GM23338 (cell line): ENCODE results near the gene CTNNAL1. TPM values are rescaled to one million over a fixed set of nuclear protein-coding genes. Genes with fewer than 3 reads are reported as not detected.

Source experiments
- ATAC-seq: fragments of 200-7000 bp; cut with Tn5 transposase; 3 replicates; pipeline ENCODE4 v1.9.1; 2020
- DNase-seq: peaks from one replicate; pipeline ENCODE4 v3.0.0-alpha.2; 2015; ENCODE audit warnings: low spot score
- H2AFZ ChIP-seq: fragments of 200-600 bp; sonication (generic); 2 replicates; pipeline ENCODE4 v1.8.0; 2016; ENCODE audit warnings: antibody characterized with exemption, mild to moderate bottlenecking, moderate library complexity
- H3F3A ChIP-seq: fragments of 200-600 bp; sonication (generic); replicated peaks from 2 replicates; pipeline ENCODE4 v1.8.0; 2017; ENCODE audit warnings: antibody characterized with exemption, mixed run types, low read depth
- H3K27ac ChIP-seq: fragments of 200-600 bp; sonication (generic); 2 replicates; pipeline ENCODE4 v1.6.1; 2016; ENCODE audit warnings: low read depth
- H3K27me3 ChIP-seq: fragments of 200-600 bp; sonication (generic); 2 replicates; pipeline ENCODE4 v1.8.0; 2016; ENCODE audit warnings: mild to moderate bottlenecking, mixed run types, moderate library complexity; ENCODE audit not compliant: insufficient read depth
- H3K36me3 ChIP-seq: fragments of 200-600 bp; sonication (generic); 2 replicates; pipeline ENCODE4 v1.8.0; 2016; ENCODE audit warnings: mild to moderate bottlenecking; ENCODE audit not compliant: insufficient read depth
- H3K4me1 ChIP-seq: fragments of 200-600 bp; sonication (generic); 2 replicates; pipeline ENCODE4 v1.8.0; 2016; ENCODE audit warnings: mild to moderate bottlenecking, moderate library complexity; ENCODE audit not compliant: insufficient read depth
- H3K4me2 ChIP-seq: fragments of 200-600 bp; sonication (generic); 2 replicates; pipeline ENCODE4 v1.7.1; 2017; ENCODE audit warnings: mixed run types
- H3K4me3 ChIP-seq: fragments of 200-600 bp; sonication (generic); 2 replicates; pipeline ENCODE4 v1.6.1; 2016; ENCODE audit warnings: mixed run types
- H3K79me2 ChIP-seq: fragments of 200-600 bp; sonication (generic); replicated peaks from 2 replicates; pipeline ENCODE4 v1.8.0; 2017; ENCODE audit warnings: mild to moderate bottlenecking; ENCODE audit not compliant: insufficient read depth
- H3K9me2 ChIP-seq: fragments of 200-600 bp; sonication (generic); 2 replicates; pipeline ENCODE4 v1.8.0; 2017; ENCODE audit not compliant: insufficient read depth
- H4K20me1 ChIP-seq: fragments of 200-600 bp; sonication (generic); replicated peaks from 2 replicates; pipeline ENCODE4 v1.8.0; 2017; ENCODE audit warnings: mild to moderate bottlenecking; ENCODE audit not compliant: insufficient read depth
- H3K27ac Mint-ChIP-seq: 2 replicates; pipeline ENCODE4 v1.8.0; 2020; ENCODE audit warnings: inconsistent platforms, mild to moderate bottlenecking, moderate library complexity, mixed read lengths
- H3K27me3 Mint-ChIP-seq: 3 replicates; pipeline ENCODE4 v1.8.0; 2022; ENCODE audit warnings: low read depth, mild to moderate bottlenecking, moderate library complexity, mixed read lengths, inconsistent platforms; ENCODE audit not compliant: insufficient read depth, poor library complexity
- H3K36me3 Mint-ChIP-seq: 3 replicates; pipeline ENCODE4 v1.8.0; 2021; ENCODE audit warnings: low read depth, mild to moderate bottlenecking, inconsistent platforms, moderate library complexity, mixed read lengths
- H3K4me1 Mint-ChIP-seq: 3 replicates; pipeline ENCODE4 v1.8.0; 2020; ENCODE audit warnings: mild to moderate bottlenecking, inconsistent platforms, mixed read lengths
- H3K4me3 Mint-ChIP-seq: 3 replicates; pipeline ENCODE4 v1.8.0; 2021; ENCODE audit warnings: moderate library complexity, mild to moderate bottlenecking, inconsistent platforms, mixed read lengths
- H3K9me3 Mint-ChIP-seq: 3 replicates; pipeline ENCODE4 v1.8.0; 2020; ENCODE audit warnings: moderate library complexity, mild to moderate bottlenecking, inconsistent platforms, mixed read lengths
- CREB1 ChIP-seq: fragments of 250-450 bp; sonication (Bioruptor Pico); IDR thresholded peaks from 2 replicates; pipeline ENCODE4 v1.5.0; 2020; ENCODE audit warnings: low read depth, mild to moderate bottlenecking, moderate library complexity
- CTCF ChIP-seq, 2 experiments: fragments of 200-600 bp in 1 of 2; sonication (generic) in 1 of 2; conservative IDR thresholded peaks; 2 replicates each; pipeline versions ENCODE4 v1.5.1 to v1.6.1; 2016 to 2017; ENCODE audit warnings: antibody characterized with exemption in 2 of 2, low read depth in 2 of 2, mild to moderate bottlenecking in 2 of 2, moderate library complexity in 1 of 2
- EZH2 ChIP-seq: fragments of 200-600 bp; sonication (generic); IDR thresholded peaks from one replicate; pipeline ENCODE4 v1.8.0; 2017; ENCODE audit warnings: antibody characterized with exemption, mild to moderate bottlenecking, low read depth; ENCODE audit not compliant: unreplicated experiment
- EZH2phosphoT487 ChIP-seq: fragments of 200-600 bp; sonication (generic); IDR thresholded peaks from one replicate; pipeline ENCODE4 v1.8.1; 2018; ENCODE audit warnings: antibody characterized with exemption; ENCODE audit not compliant: unreplicated experiment
- JUNB ChIP-seq: IDR thresholded peaks from one replicate; pipeline ENCODE4 v1.6.1; 2016; ENCODE audit warnings: antibody characterized with exemption; ENCODE audit not compliant: unreplicated experiment
- NANOG ChIP-seq: IDR thresholded peaks from 2 replicates; pipeline ENCODE4 v1.6.1; 2016; ENCODE audit warnings: antibody characterized with exemption, borderline replicate concordance
- POLR2AphosphoS5 ChIP-seq: IDR thresholded peaks from 2 replicates; pipeline ENCODE4 v1.6.1; 2016; ENCODE audit warnings: antibody characterized with exemption, low read depth
- STAT1 ChIP-seq: IDR thresholded peaks from one replicate; pipeline ENCODE4 v1.6.1; 2016; ENCODE audit warnings: antibody characterized with exemption; ENCODE audit not compliant: unreplicated experiment
- ZNF114 ChIP-seq: fragments of 250-450 bp; sonication (Bioruptor Pico); IDR thresholded peaks from 2 replicates; pipeline ENCODE4 v1.5.0; 2020; ENCODE audit warnings: mild to moderate bottlenecking, moderate library complexity
- ZNF331 ChIP-seq: fragments of 250-450 bp; sonication (Bioruptor Pico); IDR thresholded peaks from 2 replicates; pipeline ENCODE4 v1.5.0; 2020; ENCODE audit warnings: low read depth, mild to moderate bottlenecking, moderate library complexity
- ZNF462 ChIP-seq: fragments of 250-450 bp; sonication (Bioruptor Pico); IDR thresholded peaks from 2 replicates; pipeline ENCODE4 v1.5.0; 2020; ENCODE audit warnings: mild to moderate bottlenecking, moderate library complexity
- polyA plus RNA-seq: library from polyadenylated mRNA; unstranded; fragments of >200 nt; fragmentation: Nextera tagmentation; extraction: Ambion mirVana; gene quantifications from 2 replicates; pipeline ENCODE4 v1.2.1, GENCODE V29; 2016
- total RNA-seq: library from RNA; depleted of rRNA; stranded (reverse); fragments of >200 nt; shearing (Covaris generic); gene quantifications from 2 replicates; pipeline ENCODE4 v1.2.3, GENCODE V29; 2014
- TF ChIP-seq, protein P1 (sequence below): IDR thresholded peaks from one replicate; pipeline ENCODE4 v1.6.1; 2018; ENCODE audit warnings: antibody characterized with exemption; ENCODE audit not compliant: unreplicated experiment
- TF ChIP-seq, protein P2 (sequence below): IDR thresholded peaks from 2 replicates; pipeline ENCODE4 v1.6.1; 2016; ENCODE audit warnings: antibody characterized with exemption

Gene CTNNAL1
- total and polyA plus RNA-seq, 2 experiments from 2014 or later, result 63.0 to 211 TPM

DNA sequence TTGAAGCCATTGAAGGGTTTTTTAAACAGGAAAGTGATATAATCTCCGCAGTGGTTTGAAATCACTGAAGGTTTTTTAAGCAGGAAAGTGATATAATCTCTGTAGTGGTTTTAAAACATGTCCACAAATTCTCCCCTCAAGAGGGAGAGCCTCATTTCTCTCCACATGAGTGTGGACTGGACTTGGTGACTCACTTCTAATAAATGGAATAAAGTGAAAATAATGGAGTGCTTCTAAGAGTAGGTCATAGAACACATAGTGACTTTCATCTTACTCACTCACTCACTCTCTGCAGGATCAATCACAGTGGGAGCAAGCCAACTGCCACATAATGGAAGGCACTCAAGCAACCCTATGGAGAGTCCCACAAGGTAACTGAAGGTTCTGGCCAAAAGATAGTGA, 12.0 kb downstream of the CTNNAL1 start:
- DNase-seq (no peak), ATAC-seq (no peak)
- Histone ChIP-seq H3K79me2 (peaks cover 82% of the 10 kb centered on the region), H4K20me1 (peaks cover 20% of the 10 kb centered on the region), H3K4me1 (no peaks in the 10 kb centered on the region), H3K4me2 (no peak overlapping the region), H3K27ac (no peak overlapping the region), H2AFZ (no peak overlapping the region), H3F3A (no peaks in the 10 kb centered on the region), H3K9me2 (no peaks in the 10 kb centered on the region), H3K27me3 (no peaks in the 10 kb centered on the region), H3K4me3 (no peak overlapping the region), H3K36me3 (peaks cover 7% of the 10 kb centered on the region)
- Mint-ChIP-seq H3K4me3 (no peak overlapping the region), H3K36me3 (peaks cover 32% of the 10 kb centered on the region), H3K27me3 (peaks cover 2% of the 10 kb centered on the region), H3K9me3 (peaks cover 26% of the 10 kb centered on the region), H3K4me1 (no peaks in the 10 kb centered on the region), H3K27ac (no peak overlapping the region)
- TF ChIP-seq CREB1 (CRISPR knock-in tag) (no peak), ZNF114 (CRISPR knock-in tag) (no peak), EZH2 (no peak), EZH2phosphoT487 (no peak), POLR2AphosphoS5 (no peak), ZNF462 (no peak), JUNB (no peak), STAT1 (no peak), CTCF (conservative IDR thresholded peaks at IDR 0.05; ENCODE audit: low read depth in 2 of 2) (no peak), ZNF331 (CRISPR knock-in tag) (no peak), NANOG (no peak)
- TF ChIP-seq, protein P1, sequence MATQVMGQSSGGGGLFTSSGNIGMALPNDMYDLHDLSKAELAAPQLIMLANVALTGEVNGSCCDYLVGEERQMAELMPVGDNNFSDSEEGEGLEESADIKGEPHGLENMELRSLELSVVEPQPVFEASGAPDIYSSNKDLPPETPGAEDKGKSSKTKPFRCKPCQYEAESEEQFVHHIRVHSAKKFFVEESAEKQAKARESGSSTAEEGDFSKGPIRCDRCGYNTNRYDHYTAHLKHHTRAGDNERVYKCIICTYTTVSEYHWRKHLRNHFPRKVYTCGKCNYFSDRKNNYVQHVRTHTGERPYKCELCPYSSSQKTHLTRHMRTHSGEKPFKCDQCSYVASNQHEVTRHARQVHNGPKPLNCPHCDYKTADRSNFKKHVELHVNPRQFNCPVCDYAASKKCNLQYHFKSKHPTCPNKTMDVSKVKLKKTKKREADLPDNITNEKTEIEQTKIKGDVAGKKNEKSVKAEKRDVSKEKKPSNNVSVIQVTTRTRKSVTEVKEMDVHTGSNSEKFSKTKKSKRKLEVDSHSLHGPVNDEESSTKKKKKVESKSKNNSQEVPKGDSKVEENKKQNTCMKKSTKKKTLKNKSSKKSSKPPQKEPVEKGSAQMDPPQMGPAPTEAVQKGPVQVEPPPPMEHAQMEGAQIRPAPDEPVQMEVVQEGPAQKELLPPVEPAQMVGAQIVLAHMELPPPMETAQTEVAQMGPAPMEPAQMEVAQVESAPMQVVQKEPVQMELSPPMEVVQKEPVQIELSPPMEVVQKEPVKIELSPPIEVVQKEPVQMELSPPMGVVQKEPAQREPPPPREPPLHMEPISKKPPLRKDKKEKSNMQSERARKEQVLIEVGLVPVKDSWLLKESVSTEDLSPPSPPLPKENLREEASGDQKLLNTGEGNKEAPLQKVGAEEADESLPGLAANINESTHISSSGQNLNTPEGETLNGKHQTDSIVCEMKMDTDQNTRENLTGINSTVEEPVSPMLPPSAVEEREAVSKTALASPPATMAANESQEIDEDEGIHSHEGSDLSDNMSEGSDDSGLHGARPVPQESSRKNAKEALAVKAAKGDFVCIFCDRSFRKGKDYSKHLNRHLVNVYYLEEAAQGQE, result no peak
- TF ChIP-seq, protein P2, sequence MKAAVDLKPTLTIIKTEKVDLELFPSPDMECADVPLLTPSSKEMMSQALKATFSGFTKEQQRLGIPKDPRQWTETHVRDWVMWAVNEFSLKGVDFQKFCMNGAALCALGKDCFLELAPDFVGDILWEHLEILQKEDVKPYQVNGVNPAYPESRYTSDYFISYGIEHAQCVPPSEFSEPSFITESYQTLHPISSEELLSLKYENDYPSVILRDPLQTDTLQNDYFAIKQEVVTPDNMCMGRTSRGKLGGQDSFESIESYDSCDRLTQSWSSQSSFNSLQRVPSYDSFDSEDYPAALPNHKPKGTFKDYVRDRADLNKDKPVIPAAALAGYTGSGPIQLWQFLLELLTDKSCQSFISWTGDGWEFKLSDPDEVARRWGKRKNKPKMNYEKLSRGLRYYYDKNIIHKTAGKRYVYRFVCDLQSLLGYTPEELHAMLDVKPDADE, result no peak
